HG02610 (cell line): ENCODE measurements around the gene SNX8.

Experiments
- ATAC-seq: cut with Tn5 transposase; IDR thresholded peaks from one replicate; pipeline ENCODE4 v1.9.1; 2021; ENCODE audit warnings: mild to moderate bottlenecking, moderate library complexity; ENCODE audit not compliant: unreplicated experiment

Gene SNX8

DNA sequence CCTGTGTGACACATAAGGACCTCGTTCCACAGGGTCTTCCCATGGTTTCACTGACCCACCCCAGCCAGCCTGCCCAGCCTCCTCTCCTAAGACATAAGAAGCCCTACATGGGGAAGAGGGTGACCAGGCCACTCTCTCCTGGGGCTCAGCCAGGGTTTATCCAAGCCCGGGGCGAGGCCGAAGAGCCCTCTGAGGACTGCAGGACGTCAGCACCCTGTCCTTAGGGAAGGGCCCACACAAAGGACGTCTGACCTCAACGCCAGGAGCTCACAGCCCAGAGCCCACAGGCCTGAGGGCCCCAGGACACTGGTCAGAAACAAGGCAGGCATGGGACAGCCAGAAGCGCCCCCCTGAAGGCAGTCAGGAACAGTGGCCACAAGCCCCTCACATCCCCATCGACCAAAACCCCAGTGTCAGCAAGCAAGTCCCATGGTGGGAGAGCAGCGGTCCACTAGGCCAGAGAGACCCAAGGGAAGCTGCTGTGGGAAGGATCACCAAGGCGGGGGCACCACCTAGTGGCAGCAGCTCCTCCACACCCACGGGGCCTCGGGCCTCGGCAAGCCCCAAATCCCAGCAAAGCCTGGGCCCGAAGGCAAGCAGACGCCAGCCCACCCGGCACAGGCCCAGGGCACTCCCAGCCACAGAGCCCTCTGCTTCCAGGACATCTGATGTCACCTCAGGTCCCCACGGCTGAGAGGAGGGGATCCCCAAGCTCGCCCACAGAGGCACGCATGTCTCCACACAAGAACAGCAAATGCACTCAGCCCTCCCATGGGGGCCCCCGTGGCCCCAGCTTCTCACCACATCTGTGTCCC is 104.9 kb downstream of the SNX8 start:
- ATAC-seq = peak; percentile 72

DNA sequence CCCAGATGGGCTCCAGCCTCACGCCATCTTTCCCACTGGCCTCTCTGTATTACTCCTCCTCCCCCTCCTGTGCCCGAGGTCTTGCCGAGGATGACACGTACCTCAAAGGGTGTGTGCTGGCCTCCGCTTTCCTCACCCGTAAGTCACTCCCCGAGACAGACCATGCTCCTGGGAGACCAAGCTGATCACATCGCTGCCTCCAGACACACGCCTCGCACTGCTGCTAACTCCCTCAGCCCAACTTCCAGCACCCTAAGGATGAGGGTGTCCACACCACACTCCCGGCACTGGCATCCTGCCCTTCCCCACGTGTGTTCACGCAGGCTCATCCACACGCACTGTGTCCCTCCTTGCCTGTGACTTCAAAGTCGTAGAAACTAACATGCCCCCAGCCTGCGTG is 105.5 kb downstream of the SNX8 start:
- ATAC-seq = no peak

DNA sequence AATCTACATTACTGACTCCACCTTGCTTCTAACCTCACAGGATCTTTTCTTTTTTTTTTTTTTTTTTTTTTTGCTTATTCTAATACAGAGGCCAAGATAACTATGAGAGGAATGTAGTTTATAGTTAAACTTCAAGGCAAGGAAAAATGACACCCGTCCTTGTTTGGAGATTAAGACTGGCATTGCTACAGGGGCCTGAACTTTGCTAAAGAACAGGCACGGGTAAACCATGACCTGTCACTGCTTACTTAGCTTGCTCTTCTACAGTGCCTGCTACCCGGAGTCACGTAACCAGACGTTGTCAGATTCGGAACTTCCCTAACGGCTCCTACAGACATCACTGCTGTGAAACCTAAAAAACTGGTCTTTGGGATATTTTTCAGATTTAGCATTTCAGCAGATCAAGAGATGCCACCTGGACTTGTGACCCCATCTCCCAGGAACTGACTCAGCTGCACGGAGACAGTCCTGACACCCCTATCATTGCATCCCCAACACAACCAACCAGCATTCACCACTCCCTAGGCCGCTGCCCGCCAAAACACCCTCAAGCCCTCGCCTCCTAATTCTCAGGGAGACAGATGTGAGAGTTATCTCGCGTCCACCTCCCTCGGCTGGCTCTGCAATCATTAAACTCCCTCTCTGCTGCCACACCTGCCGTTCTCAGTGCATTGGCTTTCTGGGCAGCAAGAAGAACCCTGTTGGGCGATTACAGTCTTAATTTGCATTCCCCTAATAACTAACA is 109.0 kb downstream of the SNX8 start:
- no peak for ATAC-seq

DNA sequence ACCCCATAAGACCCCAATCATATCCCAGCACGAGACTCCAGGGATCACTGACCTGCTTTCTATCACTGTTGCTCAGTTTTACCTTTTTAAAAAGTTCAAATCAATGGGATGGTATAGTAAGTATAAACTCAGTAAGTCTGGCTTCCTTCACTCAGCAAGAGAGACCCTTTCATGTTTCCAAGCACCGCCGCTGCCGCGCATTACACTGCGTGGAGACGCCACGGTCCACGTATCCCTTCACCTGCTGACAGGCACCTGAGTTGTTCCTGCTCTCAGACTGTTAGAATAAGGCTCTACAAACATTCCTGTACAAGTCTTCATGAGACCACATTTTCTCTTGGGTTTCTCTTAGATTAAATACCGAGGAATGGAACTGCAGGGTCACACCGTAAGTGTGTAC is 109.8 kb downstream of the SNX8 start:
- no peak for ATAC-seq

DNA sequence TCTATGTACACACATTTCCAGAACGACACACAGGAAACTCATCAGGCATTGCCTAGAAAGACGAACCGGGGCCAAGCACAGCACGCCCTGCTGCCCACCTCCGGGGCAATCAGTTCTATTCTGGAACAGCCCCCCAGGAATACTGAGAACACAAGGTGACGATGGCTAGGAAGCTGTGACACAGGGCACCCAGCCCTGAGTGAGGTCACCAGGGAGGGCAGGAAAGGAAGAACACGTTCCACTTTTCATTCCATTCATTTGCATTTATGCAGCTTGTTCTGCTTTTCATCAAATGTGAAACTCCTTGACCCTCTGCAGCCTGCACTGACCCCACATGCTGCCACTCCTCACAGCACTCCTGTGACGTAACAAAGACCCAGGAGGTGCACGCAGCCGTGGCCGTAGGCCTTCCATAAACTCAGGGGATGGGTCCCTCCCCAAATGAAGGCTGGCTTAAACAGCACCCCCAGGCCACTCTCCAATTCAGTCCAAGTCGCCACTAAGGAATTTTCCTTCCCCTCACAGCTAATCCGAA is 110.4 kb downstream of the SNX8 start:
- ATAC-seq = no peak

DNA sequence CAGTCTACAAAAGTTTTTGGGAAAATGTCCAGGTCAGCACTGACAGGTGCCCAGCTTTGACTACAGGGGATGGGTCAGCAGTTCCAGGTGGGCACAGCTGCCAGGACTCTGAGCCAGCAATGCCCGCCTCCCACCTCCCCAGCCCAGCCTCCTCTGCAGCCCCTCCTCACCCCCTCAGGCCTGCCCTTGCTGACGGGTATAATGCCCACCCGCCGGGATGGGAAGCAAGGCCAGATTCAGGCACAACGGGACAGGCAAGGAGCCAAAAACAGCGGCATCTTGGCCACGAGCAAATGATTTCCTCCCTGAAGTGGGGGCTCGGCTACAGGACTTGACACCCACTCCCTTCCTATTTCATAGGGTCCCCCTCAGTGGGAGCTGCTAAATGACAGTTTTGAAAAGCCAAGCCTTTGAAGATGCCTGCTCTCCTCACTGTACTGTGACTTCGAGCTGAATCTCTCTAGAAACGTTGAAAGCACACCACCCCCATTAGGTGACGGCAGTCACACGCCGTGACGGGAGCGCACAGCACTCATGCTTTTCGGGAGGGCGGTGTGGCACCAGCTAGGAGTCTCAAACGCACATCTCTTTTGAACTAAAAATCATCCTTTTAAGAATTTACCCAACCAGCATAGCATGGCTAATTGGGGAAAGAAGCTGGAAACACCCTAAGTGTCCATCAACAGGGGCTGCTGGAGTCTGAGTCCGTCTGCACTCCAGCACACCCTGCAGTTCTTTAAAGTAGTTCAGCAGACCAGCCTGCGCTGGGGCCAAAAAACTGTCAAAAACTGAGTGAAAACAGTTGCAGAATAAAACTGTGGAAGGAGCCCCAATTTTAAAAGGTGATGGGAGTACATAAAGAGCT is 111.1 kb downstream of the SNX8 start:
- ATAC-seq = no peak

DNA sequence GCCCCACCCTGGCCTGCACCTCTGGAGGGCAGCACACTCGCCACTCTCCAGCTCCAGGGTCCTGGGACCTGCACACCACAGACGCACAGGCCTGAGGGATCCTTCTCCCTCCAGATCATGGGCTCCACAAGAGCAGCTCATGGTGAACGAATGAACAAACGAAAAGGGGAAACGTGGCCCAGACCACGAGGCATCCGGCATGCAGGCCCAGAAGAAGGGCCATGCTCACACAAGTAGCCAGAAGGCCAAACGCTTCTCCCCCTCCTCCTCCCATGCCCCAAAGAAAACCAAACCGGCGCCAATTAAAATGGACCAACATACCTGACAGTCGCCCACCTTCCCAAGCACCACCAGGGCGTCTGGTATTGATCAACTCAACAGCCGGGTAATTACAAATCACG is 111.9 kb downstream of the SNX8 start:
- no peak for ATAC-seq
